Astrocyte of the cerebellum (primary cell): ENCODE results near the gene ADD3.

Experiments
- DNase-seq: peaks from one replicate; pipeline ENCODE4 v3.0.0-alpha.2; 2011; ENCODE audit warnings: low read depth
- H3K4me3 ChIP-seq: 2 replicates; pipeline ENCODE4 v1.5.1; 2011; ENCODE audit warnings: mild to moderate bottlenecking, low read depth, low read length, moderate library complexity
- CTCF ChIP-seq: IDR thresholded peaks from 2 replicates; pipeline ENCODE4 v1.5.1; 2012; ENCODE audit warnings: low read length, low read depth, moderate library complexity, mild to moderate bottlenecking; ENCODE audit errors: missing control alignments
- in situ Hi-C: cut with HindIII; loops from 2 replicates; pipeline ENCODE4 v1.10.0; 2017; ENCODE audit warnings: low sequenced_read_pairs

Gene ADD3

GRCh38 chr10:110172155-110172554 is 164.4 kb downstream of the ADD3 start:
- TF ChIP-seq CTCF: no peak
- H3K4me3 ChIP-seq: no peak overlapping the region
- in situ Hi-C loops: no loop called here
- DNase-seq: no peak

GRCh38 chr10:110174201-110174600 is 166.4 kb downstream of the ADD3 start:
- H3K4me3 ChIP-seq: no peak overlapping the region
- TF ChIP-seq CTCF: no peak
- in situ Hi-C loops: no loop called here

GRCh38 chr10:110174816-110175215 is 167.0 kb downstream of the ADD3 start:
- no peak overlapping the region for H3K4me3 ChIP-seq
- TF ChIP-seq CTCF: no peak
- in situ Hi-C loops: no loop called here
- no peak for DNase-seq

More at GRCh38 chr10:110174201-110174600, 166.4 kb downstream of the ADD3 start:
- DNase-seq: no peak

GRCh38 chr10:110175406-110175805 is 167.6 kb downstream of the ADD3 start:
- DNase-seq: no peak
- no peak for TF ChIP-seq CTCF
- no peak overlapping the region for H3K4me3 ChIP-seq
- in situ Hi-C loops: no loop called here

- no peak for TF ChIP-seq CTCF
- in situ Hi-C loops: no loop called here
- no peak for DNase-seq
- no peak overlapping the region for H3K4me3 ChIP-seq
Observed at GRCh38 chr10:110176141-110177030, 168.6 kb downstream of the ADD3 start.

GRCh38 chr10:110179220-110179619 is 171.4 kb downstream of the ADD3 start:
- no peak for TF ChIP-seq CTCF
- H3K4me3 ChIP-seq: no peak overlapping the region
- DNase-seq: no peak
- in situ Hi-C loops: no loop called here
